HL-60 (cell line): ENCODE data around the gene UBE2E1.

Source experiments
- CTCF ChIP-seq: IDR thresholded peaks from one replicate; pipeline ENCODE4 v1.5.1; 2011; ENCODE audit warnings: low read length, control low read depth, inconsistent platforms; ENCODE audit not compliant: insufficient read depth
- GABPA ChIP-seq: IDR thresholded peaks from 2 replicates; pipeline ENCODE4 v1.6.1; 2012; ENCODE audit warnings: low read depth
- POLR2AphosphoS5 ChIP-seq: IDR thresholded peaks from 2 replicates; pipeline ENCODE4 v1.6.1; 2012; ENCODE audit warnings: low read depth
- REST ChIP-seq: IDR thresholded peaks from 2 replicates; pipeline ENCODE4 v1.6.1; 2012; ENCODE audit warnings: low read depth; ENCODE audit not compliant: insufficient replicate concordance
- SPI1 ChIP-seq: IDR thresholded peaks from 2 replicates; pipeline ENCODE4 v1.6.1; 2012; ENCODE audit warnings: low read depth, mild to moderate bottlenecking, borderline replicate concordance

- TF ChIP-seq CTCF (no peak), REST (no peak), POLR2AphosphoS5 (no peak), SPI1 (no peak), GABPA (no peak)
These were observed 2.8 kb downstream of the UBE2E1 start for GRCh38 chr3:23808525-23808924.
